Measurements from ENCODE around the gene BAMBI. TPM values are rescaled to one million over a fixed set of nuclear protein-coding genes. Genes with fewer than 3 reads are reported as not detected.
A peak's percentile ranks its signal among the peaks of the same experiment; 100 is the strongest.

Gene BAMBI
- total RNA-seq, 1 donor from 2014 or later: 10.4 TPM

- no peak for DNase-seq (ENCODE audit: low read depth)
Observed at GRCh38 chr10:28704464-28705161, 27.3 kb downstream of the BAMBI start.

- DNase-seq (ENCODE audit: low read depth): no peak
Observed at GRCh38 chr10:28705472-28705871, 28.2 kb downstream of the BAMBI start.

DNA sequence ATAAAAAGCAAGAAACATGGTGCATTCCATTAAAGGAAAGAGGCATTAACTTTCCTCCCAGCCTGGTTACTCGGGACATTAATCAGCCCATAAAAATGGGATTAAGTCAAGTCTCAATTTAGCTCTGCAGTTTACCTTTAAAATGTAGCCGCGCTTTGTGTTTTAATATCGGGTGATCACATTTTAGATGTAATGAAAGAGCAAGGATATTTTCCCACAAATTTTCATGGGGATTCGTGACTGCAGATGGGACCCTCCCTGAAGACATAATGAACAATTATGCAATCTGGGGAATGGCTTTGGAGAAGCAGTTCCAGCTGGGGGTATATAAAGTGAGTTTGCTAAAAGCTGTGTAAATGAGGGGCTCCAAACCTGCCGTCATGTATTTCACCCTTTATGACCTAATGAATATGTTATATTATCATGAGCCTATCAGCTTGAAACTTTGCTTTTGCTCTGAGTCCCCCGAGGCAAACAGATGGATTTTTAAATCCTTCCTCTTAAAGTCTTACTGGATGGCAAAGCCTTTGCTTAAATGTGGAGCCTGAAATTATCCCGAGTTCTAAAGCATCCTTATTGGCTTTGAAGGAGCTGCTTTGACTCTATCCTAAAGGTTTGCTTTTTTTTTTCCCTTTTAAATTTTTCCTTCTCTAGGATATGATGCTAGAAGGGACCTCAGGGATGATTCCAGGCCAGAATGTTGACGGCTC, 31.8 kb downstream of the BAMBI start:
- no peak for DNase-seq (ENCODE audit: low read depth)

DNA sequence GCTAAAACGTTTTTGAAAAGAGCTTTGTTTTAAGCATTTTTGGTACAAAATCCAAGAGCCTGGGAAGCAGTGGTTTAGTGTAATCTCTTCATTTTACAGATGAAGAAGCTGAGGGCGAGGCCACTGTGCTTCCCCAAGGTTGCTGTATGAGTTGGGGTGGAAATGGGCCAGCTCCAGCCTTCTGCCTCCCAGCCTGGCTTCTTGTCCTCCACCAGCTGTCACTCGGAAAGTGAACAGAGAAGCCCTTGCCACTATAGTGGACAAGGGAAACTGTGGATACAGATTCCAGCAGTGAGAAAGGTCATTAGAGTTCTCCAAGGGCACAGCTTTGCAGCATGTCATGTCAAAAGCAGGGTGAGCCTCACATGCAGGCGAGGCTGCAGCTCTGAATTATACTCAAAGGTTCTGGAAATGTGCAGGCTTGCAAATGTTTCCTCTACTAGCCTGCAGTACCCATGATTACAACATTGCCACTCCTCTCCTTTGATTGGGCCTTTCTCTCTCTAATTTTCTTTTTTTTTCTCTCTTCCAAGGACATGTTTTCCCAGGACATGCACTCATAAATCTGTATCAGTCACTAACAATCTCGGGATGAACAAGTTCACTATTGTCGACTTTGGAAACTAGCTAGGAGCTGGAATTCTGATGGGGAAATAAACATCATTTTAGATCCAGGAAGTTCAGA, 33.0 kb downstream of the BAMBI start:
- DNase-seq (ENCODE audit: low read depth): no peak

DNA sequence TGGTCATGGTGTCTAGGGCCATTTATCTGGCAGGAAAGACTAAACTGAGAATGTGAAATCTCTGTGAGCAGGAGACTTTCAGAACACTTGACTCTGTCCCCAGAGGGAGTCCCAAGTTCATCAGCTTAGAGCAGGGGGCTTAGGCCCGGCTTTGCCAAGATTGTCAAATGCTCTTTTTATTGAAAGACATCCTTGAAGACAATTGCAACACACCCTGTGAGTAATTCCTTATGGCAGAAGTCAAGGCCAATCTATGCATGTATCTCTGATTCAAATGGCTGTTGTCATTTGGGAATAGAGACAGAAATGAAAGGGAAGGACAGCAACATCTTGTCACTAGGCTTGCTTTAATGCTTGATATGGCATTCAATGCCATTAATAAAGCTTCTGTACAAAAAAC, 33.7 kb downstream of the BAMBI start:
- no peak for DNase-seq (ENCODE audit: low read depth)

- no peak for DNase-seq (ENCODE audit: low read depth)
Observed at GRCh38 chr10:28711776-28712175, 34.5 kb downstream of the BAMBI start.

GRCh38 chr10:28713626-28714352, 36.5 kb downstream of the BAMBI start:
- DNase-seq (ENCODE audit: low read depth): no peak

DNA sequence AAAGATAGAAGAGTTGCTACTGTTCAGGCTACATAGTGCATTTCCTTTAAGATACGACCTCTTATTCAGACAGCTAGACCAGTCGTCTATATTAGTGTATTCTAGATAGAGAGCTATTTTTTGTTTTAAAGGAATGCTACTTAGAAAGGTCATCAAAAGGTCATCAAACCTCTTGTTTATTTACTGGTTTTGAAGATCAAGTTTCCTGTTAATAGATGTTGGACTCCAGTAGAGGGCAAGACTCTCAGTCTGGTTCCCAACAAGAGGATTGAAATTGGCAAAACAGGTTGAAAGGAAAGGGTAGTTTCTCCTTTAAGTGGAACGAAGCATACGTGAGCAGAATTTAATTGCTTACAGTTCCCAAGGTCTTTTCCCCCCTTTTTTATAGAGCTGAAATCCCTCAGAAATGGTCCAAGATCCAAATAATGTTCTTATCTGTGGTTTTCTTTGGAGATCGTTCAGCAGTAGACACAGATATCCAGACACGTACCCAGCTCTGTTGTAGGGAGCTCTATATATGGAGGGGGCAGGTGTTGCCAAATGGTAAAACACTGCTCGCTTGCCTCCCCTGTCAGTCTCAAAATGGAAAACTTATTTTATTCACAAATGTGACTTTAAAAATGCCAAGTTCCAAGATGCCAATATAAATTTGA, 37.2 kb downstream of the BAMBI start:
- DNase-seq (ENCODE audit: low read depth): no peak

DNA sequence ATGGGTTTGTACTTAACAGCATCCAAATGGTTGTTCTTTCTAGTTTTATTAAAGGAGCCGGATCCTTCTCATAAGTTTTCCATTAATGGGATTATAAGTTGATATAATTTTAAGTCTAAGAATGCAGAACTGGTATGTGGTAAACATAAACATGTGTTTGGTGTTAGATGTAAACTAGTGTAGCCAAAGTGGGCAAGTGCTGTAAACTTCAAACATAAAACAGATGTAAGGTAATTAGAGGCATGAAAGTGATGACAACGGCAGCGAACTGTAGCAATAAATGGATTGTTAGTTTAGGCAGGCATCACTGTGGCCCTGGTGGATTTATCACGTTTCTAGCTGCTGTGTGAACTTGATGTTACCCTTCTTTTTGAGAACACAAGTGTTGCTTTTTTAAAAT, 37.9 kb downstream of the BAMBI start:
- no peak for DNase-seq (ENCODE audit: low read depth)

- DNase-seq (ENCODE audit: low read depth): no peak
Observed at GRCh38 chr10:28715757-28716156, 38.4 kb downstream of the BAMBI start.

DNA sequence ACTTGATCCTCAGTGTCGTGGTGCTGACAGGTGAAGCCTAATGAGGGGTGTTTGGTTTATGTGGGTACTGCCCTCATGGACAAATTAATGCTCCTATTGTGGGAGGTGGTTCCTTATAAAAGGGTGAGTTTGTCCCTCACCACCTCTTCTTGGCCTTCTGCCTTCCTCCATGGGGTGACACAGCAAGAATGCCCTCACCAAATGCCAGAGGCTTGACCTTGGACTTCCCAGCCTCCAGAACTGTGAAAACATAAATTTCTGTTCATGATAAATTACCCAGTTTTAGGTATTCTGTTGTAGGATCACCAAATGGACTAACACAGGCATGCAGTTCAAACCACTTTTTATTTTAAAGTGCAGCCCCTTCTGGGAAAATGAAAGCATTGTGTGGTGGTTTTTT, 39.4 kb downstream of the BAMBI start:
- no peak for DNase-seq (ENCODE audit: low read depth)

- peak; percentile 49 for DNase-seq (ENCODE audit: low read depth)
Observed at GRCh38 chr10:28717656-28718201, 40.4 kb downstream of the BAMBI start.

- peak; percentile 34 for DNase-seq (ENCODE audit: low read depth)
Observed at GRCh38 chr10:28719789-28720436, 42.6 kb downstream of the BAMBI start.

DNA sequence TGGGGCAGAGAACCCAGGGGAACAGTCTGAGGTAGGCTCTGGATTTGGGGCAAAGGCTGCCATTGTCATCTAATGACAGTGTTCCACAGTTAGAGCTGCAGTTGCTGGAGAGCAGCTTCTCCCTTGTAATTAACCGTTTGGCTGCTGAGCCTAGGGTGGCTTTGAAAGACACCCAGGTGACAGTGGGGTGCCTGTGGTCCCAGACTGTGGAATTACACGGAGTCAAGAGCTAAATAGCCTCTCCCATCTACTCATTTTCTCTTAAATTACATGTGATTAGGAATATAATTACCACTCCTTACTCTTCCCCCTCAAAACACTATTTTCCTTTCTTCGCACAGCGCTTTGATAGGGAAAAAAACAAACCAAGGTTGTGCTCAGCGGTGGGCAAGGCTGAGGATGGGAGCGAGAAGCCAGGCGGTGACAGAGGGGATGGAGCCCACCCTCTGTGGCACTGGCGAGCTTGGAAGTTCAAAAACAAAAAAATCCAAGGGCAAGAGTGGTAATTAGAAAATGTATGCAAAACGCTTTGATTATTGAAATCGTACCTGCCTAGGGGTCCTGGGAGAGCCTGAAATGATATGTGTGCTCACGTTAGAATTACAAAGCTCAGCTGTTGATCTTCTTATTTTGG, 44.1 kb downstream of the BAMBI start:
- DNase-seq (ENCODE audit: low read depth): no peak

- no peak for DNase-seq (ENCODE audit: low read depth)
Observed at GRCh38 chr10:28722065-28722803, 44.9 kb downstream of the BAMBI start.

GRCh38 chr10:28728366-28728765, 51.0 kb downstream of the BAMBI start:
- DNase-seq (ENCODE audit: low read depth): no peak

DNA sequence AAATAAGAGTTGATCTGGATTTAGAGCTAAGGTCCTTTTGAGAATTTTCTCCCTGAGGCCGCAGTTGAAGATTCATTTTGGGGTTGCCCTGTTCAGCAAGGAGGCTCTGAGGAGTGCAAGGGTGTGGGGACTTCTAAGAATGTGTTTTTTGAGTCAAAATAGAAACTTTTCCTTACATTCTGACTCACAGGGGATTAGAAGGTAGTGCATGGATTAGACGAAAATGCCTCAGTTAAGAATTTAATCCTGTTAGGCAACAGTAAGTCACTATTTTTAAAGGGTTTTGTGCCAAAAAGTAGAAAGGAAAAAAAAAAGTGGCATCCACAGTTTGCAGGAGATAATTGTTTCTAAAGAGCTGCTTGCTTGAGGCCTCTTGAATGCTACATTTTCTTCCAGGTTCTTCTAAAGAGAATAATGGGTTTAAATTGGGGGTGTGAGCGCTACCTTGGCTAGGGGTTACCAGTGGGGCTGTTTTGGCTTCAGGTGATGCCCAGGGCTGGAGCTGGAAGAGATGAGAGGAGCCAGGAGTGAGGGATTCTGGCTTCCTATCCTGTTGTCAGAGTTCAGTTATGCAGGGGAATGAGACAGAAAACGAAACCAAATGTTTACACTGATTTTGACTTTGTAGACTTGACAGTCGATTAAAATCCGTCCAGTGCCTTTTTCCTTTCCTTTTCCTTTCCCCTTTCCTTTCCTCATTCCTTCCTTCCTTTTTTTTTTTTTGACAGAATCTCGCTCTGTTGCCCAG, 52.9 kb downstream of the BAMBI start:
- no peak for DNase-seq (ENCODE audit: low read depth)

GRCh38 chr10:28732091-28732490, 54.8 kb downstream of the BAMBI start:
- DNase-seq (ENCODE audit: low read depth): no peak
